DMS 273 (cell line): Measurements from ENCODE around the gene GLE1.

Experiments
- DNase-seq: peaks from one replicate; lab custom pipeline; 2025; ENCODE audit not compliant: unreplicated experiment; lab: John Stamatoyannopoulos, UW

GLE1 gene

GRCh38 chr9:128504485-128505413 is at the start of gene GLE1:
Gene GLE1, plus strand, starts transcription at chr9:128504719. Its CDS starts 87 bp downstream, at chr9:128504806.
- peak; percentile 97 for DNase-seq

GRCh38 chr9:128454991-128455390 is 49.5 kb upstream of the GLE1 start:
- no peak for DNase-seq

- peak; percentile 98 for DNase-seq
Observed at GRCh38 chr9:128455849-128456612, 48.5 kb upstream of the GLE1 start, which contains the start of gene ODF2. Gene ODF2, plus strand, starts transcription at chr9:128456006. Its CDS starts 86 bp downstream, at chr9:128456092.

GRCh38 chr9:128456613-128457061 is 47.9 kb upstream of the GLE1 start:
- peak; percentile 86 for DNase-seq

GRCh38 chr9:128457207-128457606 is 47.3 kb upstream of the GLE1 start:
- DNase-seq, result no peak

- no peak for DNase-seq
Observed at GRCh38 chr9:128459011-128459410, 45.5 kb upstream of the GLE1 start.

GRCh38 chr9:128469070-128469469 is 35.4 kb upstream of the GLE1 start:
- DNase-seq, result no peak

GRCh38 chr9:128470560-128470959 is 34.0 kb upstream of the GLE1 start:
- DNase-seq, result peak; percentile 11

GRCh38 chr9:128473104-128473503 is 31.4 kb upstream of the GLE1 start:
- no peak for DNase-seq

- no peak for DNase-seq
Observed at GRCh38 chr9:128475867-128476266, 28.7 kb upstream of the GLE1 start.

- DNase-seq, result peak; percentile 20
Observed at GRCh38 chr9:128479262-128479661, 25.3 kb upstream of the GLE1 start.

GRCh38 chr9:128481561-128481960 is 23.0 kb upstream of the GLE1 start:
- DNase-seq, result no peak

- no peak for DNase-seq
Observed at GRCh38 chr9:128482186-128482585, 22.3 kb upstream of the GLE1 start.

GRCh38 chr9:128484686-128485413 is 19.7 kb upstream of the GLE1 start:
- DNase-seq, result no peak

- no peak for DNase-seq
Observed at GRCh38 chr9:128485414-128485855, 19.1 kb upstream of the GLE1 start.

GRCh38 chr9:128486201-128486600 is 18.3 kb upstream of the GLE1 start:
- DNase-seq, result no peak

- DNase-seq, result no peak
Observed at GRCh38 chr9:128493424-128493823, 11.1 kb upstream of the GLE1 start.

- DNase-seq, result peak; percentile 25
Observed at GRCh38 chr9:128494108-128494745, 10.3 kb upstream of the GLE1 start.

- DNase-seq, result no peak
Observed at GRCh38 chr9:128494746-128495129, 9.8 kb upstream of the GLE1 start.

- peak; percentile 20 for DNase-seq
Observed at GRCh38 chr9:128495296-128495695, 9.2 kb upstream of the GLE1 start.
